Kidney epithelial cell (primary cell): Measurements from ENCODE around the gene TM4SF18. TPM values are rescaled to one million over a fixed set of nuclear protein-coding genes. Genes with fewer than 3 reads are reported as not detected.

Experiments used
- DNase-seq: peaks from one replicate; pipeline ENCODE4 v3.0.0-alpha.2; 2010; ENCODE audit warnings: low read depth
- H3K27me3 ChIP-seq: 2 replicates; pipeline ENCODE4 v1.6.0; 2011; ENCODE audit warnings: low read length; ENCODE audit not compliant: control insufficient read depth, insufficient read depth
- H3K36me3 ChIP-seq: 2 replicates; pipeline ENCODE4 v1.5.1; 2011; ENCODE audit warnings: low read length; ENCODE audit not compliant: control insufficient read depth, insufficient read depth
- H3K4me3 ChIP-seq: 2 replicates; pipeline ENCODE4 v1.5.1; 2011; ENCODE audit warnings: low read depth, mild to moderate bottlenecking, control low read depth, low read length
- CTCF ChIP-seq: IDR thresholded peaks from 2 replicates; pipeline ENCODE4 v1.5.1; 2011; ENCODE audit warnings: mild to moderate bottlenecking, moderate library complexity, low read length, control low read depth, inconsistent platforms; ENCODE audit not compliant: insufficient read depth, poor library complexity, severe bottlenecking
- total RNA-seq: library from RNA; depleted of rRNA; stranded (reverse); fragments of >200 nt; gene quantifications from 2 replicates; pipeline ENCODE4 v1.2.3, GENCODE V29; 2015

Gene TM4SF18
- total RNA-seq, 1 donor from 2014 or later: not detected

DNA sequence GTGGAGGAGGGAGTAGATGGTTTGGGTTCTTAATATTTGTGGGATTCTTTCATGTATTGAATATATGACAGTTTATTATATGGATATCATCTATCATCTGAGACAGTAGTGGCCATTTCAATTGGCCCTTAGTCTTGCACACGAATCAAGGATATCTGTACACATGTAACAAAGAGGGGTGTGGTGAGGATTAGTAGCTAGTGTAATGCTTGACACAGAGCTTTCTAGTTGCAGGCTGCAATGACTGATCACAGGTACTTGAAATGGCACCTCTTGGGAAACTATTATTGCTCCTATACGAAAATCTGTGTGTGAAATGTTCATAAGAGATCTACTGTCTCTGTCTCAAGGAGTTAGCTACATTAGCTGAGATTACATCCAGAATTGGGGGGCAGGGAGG lies 31.2 kb upstream of the TM4SF18 start:
- no peak for DNase-seq
- no peak for TF ChIP-seq CTCF
- Histone ChIP-seq H3K27me3 (no peaks in the 10 kb centered on the region), H3K4me3 (no peak overlapping the region), H3K36me3 (no peaks in the 10 kb centered on the region)

GRCh38 chr3:149363053-149363452 lies 29.6 kb upstream of the TM4SF18 start:
- DNase-seq: no peak
- Histone ChIP-seq H3K36me3 (no peaks in the 10 kb centered on the region), H3K4me3 (no peak overlapping the region), H3K27me3 (no peaks in the 10 kb centered on the region)
- no peak for TF ChIP-seq CTCF

DNA sequence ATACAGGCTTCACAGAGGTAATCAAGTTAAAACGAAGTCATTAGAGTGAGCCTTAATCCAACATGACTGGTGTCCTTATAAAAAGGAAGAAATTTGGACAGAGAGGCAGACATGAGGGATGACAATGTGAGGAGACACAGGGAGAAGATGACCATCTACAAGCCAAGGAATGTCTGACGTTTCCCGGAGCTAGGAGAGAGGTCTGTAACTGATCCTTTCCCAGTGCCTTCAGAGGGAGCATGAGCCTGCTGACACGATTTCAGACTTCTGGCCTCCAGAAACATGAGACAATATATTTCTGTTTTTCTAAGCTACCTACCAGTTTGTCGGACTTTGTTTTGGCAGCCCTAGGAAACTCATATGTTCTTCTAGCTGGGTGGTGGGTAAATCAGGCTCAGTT lies 28.9 kb upstream of the TM4SF18 start:
- no peak for TF ChIP-seq CTCF
- no peak overlapping the region for H3K4me3 ChIP-seq
- no peaks in the 10 kb centered on the region for H3K27me3 ChIP-seq
- no peak for DNase-seq
- no peaks in the 10 kb centered on the region for H3K36me3 ChIP-seq

GRCh38 chr3:149356630-149357029 lies 23.2 kb upstream of the TM4SF18 start:
- DNase-seq: no peak
- no peak overlapping the region for H3K4me3 ChIP-seq
- no peak for TF ChIP-seq CTCF

GRCh38 chr3:149356044-149356592 lies 22.7 kb upstream of the TM4SF18 start:
- Histone ChIP-seq H3K36me3 (no peaks in the 10 kb centered on the region), H3K4me3 (no peak overlapping the region), H3K27me3 (no peaks in the 10 kb centered on the region)
- no peak for DNase-seq
- no peak for TF ChIP-seq CTCF

More at GRCh38 chr3:149356630-149357029, 23.2 kb upstream of the TM4SF18 start:
- Histone ChIP-seq H3K36me3 (no peaks in the 10 kb centered on the region), H3K27me3 (no peaks in the 10 kb centered on the region)

- DNase-seq: no peak
- Histone ChIP-seq H3K27me3 (no peaks in the 10 kb centered on the region), H3K4me3 (no peak overlapping the region), H3K36me3 (no peaks in the 10 kb centered on the region)
- no peak for TF ChIP-seq CTCF
These were observed 20.2 kb upstream of the TM4SF18 start for GRCh38 chr3:149353581-149354184.
